Stimulated activated CD8-positive, alpha-beta memory T cell treated with anti-CD3 and anti-CD28 coated beads, Interleukin-4, amount 100 ng/mL, for 24 hours (primary cell): ENCODE measurements around the gene LINC00305.

Experiments used
- DNase-seq: peaks from one replicate; pipeline ENCODE4 v3.0.0-alpha.2; 2020; ENCODE audit warnings: low read depth

Gene LINC00305

DNA sequence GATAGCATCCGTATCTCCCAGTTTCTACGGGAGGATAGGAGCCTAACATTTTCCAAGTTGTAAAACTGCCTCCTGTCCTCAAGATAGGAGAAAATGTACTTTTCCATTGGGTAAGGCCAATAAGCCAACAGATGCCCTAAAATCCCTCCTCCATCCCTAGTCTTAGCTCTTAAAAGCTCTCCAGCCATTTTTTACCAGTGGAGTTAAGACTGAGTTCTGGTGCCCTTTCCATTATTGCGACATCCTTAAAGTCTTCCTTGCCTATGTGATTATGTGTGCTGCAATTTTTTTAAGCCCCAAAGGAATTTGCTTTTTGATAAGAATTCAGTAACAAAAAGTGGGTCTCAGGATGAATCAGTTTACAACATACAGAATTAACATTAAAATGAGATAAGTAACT is 33.0 kb downstream of the LINC00305 start:
- DNase-seq, result no peak

- no peak for DNase-seq
Measured at GRCh38 chr18:64111950-64112349, 36.9 kb downstream of the LINC00305 start.

GRCh38 chr18:64110692-64111480 is 38.0 kb downstream of the LINC00305 start:
- no peak for DNase-seq

DNA sequence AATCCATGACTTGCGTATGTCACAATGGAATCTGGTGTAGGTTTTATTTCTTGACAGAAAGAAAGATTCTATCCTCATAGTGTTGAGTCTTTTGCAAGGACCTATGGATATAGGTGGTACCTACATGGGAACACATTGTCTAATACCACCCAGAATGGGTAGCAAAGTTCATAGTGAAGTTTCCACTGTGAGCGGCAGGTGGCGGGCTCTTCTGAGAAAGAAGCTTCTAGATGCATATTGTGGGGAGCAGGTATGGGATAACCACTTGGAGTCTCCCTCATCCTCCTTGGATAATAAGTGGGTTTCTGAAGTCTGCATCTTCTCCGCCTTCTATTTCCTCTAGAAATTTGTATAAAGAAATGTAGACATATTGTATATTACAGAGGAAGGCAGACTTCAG is 44.9 kb downstream of the LINC00305 start:
- no peak for DNase-seq

DNA sequence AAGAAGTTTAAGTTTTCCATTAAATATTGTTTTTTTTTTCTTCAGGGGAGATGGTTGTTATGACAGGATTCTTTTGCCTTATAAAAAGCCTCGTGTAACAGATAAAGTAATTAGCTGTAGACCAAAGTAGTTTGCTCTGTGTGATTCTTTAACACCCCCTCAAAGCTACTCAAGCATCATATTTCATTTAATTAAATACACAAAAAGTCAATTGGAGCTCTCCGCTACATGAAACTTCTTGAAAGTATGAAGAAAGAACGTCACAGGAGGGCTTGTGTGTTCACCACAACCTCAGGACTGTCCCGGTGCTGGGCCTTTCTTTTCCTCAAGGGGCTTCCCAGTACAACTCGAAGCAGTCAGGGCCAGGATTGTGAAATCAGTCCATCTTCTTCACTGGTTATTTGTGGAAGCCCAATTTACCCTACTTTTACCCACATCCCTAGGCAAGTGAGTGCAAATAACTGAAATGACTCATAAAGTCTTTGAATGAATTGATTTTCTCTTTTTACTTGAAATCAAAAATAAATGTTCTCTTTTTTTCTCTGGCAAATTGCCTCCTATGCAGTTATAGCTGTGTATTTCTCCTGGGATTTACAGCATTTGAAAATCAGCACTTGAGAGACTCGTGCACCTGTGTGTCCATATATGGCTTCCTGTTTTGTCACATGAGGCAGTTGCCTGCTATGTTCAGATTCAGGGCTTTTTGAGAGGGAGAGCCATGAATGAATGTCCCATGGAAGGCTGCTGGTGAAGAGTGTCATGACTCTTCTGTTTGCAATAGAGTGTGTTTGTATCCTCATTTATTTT is 48.6 kb downstream of the LINC00305 start:
- DNase-seq, result no peak

DNA sequence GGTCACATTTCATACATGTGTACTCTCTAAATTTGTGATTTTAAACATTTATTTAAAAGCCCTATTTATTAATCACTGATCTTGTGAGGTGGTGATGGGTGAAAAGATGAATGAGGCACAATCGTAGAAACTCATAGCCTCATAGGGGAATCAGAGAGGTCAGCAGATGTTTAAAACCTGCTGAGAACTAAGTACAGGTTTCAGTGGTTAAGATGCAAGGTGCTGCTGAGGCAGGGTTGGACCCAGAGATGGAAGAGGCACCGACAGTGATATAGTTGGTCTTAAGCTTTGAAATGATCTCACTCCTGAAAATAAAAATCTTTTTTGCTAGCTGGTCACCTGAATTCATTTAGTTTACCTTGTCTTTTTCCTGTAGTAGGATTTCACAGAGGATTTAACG is 49.6 kb downstream of the LINC00305 start:
- no peak for DNase-seq

DNA sequence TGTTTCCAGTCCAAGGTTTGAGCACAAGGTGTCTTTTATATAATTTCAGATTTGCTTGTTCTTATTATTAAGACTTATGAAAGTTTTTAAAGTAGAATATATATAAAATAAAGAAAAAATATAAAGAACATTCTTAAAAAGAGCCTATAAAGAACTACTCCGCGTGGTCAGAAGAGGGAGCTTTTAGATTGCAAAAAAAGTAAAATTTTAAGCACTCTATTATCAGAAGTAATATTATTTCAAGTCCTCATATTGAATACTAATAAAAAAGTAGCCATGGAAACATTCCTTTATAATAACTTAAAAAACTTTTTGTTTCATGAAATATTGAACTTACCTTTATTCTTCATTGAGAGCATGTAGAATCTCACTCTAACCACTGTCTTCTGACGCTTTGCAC is 51.4 kb downstream of the LINC00305 start:
- DNase-seq, result no peak

GRCh38 chr18:64095056-64095455 is 53.8 kb downstream of the LINC00305 start:
- no peak for DNase-seq

DNA sequence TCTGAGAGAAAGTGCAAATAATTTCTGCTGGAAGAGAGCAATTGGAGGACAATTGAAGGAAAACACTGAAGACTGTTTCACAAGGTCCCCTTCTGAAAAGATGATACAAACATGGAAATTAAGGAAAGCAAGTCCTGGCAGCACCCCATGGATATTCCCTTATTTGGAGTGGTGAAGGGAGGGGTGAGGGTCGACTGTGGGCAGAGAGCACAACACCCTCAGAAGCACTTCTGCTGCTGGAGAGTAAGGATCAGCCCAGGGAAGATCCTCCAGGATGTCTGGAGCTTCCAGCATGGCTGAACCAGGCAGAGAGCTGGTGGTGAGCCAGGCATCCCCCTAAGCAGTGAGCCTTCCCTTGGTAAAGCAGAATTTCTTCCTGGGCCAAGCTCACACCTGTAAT is 54.7 kb downstream of the LINC00305 start:
- DNase-seq, result no peak

- DNase-seq, result no peak
Measured at GRCh38 chr18:64091526-64091925, 57.4 kb downstream of the LINC00305 start.

- DNase-seq, result no peak
Measured at GRCh38 chr18:64090876-64091275, 58.0 kb downstream of the LINC00305 start.

- no peak for DNase-seq
Measured at GRCh38 chr18:64083916-64084315, 65.0 kb downstream of the LINC00305 start.

DNA sequence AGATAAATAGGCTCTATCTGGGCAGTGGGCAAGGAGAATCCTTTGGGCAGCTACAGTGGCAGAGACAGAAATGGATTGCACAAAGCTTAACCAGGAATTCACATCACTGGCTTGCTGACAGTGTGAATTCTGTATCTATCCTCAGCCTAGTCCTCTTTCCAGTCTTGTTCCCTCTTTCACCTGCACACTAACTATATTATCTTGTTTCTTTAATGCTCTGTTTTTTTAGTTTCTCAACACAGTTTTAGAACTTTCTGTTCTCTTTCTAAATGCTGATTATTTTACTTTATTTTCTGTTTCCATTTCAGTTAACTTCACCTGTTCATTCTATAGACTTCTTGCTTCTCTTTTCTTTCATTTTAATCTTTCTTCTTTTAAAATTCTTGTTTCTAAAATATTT is 66.4 kb downstream of the LINC00305 start:
- no peak for DNase-seq

DNA sequence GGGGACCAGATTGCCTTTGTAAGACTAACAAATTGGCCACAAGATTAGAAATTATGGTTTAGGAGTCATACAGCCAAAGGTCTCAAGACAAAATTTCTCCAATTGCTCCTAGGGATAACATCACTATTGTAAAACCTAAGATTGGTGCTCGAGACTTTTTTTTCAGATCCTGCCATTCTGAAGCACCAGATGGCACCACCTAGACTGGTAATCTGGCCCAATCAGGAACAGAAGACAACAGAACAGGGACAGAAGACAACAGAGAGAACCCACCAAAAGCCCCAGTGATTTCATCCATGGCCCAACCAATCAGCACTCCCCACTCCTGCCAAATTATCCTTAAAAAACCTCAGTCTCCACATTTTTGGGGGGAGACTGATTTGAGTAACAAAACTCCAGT is 66.8 kb downstream of the LINC00305 start:
- DNase-seq, result no peak

DNA sequence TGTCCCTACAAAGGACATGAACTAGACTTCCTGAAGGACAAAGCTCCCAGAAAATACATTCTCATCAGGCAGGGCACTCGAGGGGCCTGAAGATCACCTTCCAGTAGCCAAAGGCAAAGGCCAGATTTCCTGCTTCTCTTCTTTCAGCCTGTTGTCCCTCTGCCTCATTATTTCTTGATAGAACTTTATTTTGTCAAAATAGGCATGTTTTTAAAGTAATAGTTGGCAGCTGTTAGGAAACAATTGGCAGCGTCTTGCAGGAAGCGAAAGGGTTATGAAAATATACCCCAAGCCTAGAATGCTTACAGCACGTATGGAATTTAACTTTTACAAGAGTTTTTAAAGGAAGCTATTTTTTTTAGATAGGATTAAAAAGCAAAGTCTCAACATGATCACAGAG is 74.9 kb downstream of the LINC00305 start:
- DNase-seq, result no peak

GRCh38 chr18:64055019-64055418 is 93.9 kb downstream of the LINC00305 start:
- DNase-seq, result no peak

DNA sequence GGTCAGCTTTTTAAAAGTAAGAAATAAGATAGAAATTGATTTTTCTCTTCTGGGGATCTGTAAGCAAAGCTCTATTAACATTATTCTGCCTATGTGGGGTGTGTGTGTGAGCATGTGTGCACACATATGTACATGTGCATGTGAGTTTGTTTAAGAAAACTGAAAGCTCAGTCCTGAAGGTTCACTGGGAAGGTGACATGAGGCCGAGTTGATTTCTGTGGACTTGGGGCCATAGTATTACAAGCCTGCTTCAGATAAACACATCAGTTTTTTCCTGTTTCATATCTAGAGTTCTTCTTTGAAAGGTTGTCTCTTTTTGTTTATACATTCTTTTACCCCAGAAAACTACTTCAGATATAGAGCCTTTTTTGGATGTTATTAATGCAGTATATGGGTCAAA is 95.6 kb downstream of the LINC00305 start:
- no peak for DNase-seq

DNA sequence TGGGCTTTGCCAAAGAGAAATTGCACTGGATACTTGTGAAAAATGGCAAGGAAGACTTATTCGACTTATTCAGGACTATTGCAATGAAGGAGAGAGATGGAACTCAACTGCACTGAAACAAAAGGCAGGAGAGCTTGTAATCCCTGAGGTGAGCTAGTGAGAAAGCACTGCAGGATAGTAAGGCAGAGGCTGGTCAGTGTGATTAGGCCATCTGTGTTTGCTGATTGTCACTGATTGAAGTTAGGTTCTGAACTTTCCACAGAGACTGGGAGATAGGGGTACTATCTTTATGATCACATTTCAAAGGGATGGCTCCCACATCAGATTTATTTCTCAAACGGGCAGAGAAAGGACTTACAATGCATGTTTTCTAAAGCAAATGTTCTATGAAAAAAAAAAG is 96.1 kb downstream of the LINC00305 start:
- no peak for DNase-seq

GRCh38 chr18:64044616-64045015 is 104.3 kb downstream of the LINC00305 start:
- no peak for DNase-seq

DNA sequence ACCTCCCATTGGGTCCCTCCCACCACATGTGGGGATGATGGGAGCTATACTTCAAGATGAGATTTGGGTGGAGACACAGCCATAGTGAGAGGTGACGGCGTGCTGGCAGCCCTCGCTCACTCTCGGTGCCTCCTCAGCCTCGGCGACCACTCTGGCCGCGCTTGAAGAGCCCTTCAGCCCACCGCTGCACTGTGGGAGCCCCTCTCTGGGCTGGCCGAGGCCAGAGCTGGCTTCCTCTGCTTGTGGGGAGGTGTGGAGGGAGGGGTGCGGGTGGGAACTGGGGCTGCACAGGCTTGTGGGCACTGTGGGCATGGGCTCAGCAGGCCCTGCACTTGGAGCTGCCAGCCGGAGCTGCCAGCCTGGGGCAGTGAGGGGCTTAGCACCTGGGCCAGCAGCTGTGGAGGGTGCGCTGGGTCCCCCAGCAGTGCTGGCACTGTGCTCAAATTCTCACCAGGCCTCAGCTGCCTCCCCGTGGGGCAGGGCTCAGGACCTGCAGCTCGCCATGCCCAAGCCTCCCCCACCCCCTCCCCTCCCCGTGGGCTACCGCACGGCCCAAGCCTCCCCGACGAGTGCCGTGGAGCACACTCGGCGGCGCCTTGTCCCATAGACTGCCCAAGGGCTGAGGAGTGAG is 106.0 kb downstream of the LINC00305 start:
- no peak for DNase-seq

GRCh38 chr18:64037812-64038414 is 111.0 kb downstream of the LINC00305 start:
- DNase-seq, result no peak

DNA sequence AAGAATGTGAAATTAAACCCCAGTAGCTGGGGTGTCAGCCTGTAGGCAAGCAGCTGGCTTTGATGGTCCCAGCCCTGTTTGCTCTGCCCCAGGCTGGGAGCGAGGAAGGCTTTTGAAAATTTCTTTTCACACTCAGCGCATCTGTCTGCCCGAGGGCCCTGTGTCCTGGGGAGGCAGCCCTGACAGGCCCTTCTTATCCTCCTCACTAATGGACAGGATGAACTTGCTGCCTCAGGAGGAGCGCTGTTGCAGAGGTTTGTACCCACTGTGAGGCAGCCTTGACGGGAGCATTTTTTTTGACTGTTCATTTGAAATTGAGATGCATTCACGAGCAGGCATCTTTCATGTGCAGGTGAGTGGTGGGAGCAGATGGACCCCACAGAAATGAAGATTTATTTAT is 116.6 kb downstream of the LINC00305 start:
- no peak for DNase-seq

- DNase-seq, result no peak
Measured at GRCh38 chr18:64031411-64031810, 117.5 kb downstream of the LINC00305 start.
